ENCODE data around the gene GPATCH2L. TPM values are rescaled to one million over a fixed set of nuclear protein-coding genes. Genes with fewer than 3 reads are reported as not detected.

The GPATCH2L gene
- total RNA-seq, 1 donor from 2014 or later = 78.8 TPM

GRCh38 chr14:76227450-76228050, 75.8 kb downstream of the GPATCH2L start:
- TF ChIP-seq CTCF (IDR thresholded peaks at IDR 0.05; ENCODE audit: unreplicated experiment) = no peak
- DNase-seq (ENCODE audit: low spot score) = no peak
- no peak overlapping the region for H3K27ac Mint-ChIP-seq (ENCODE audit: unreplicated experiment)
- H3K4me1 Mint-ChIP-seq (ENCODE audit: unreplicated experiment) = no peaks in the 10 kb centered on the region
- no peaks in the 10 kb centered on the region for H3K9me3 Mint-ChIP-seq (ENCODE audit: unreplicated experiment)
- no peak overlapping the region for H3K4me3 Mint-ChIP-seq (ENCODE audit: unreplicated experiment)
- H3K27me3 Mint-ChIP-seq (ENCODE audit: unreplicated experiment) = peaks cover 3% of the 10 kb centered on the region
- no peaks in the 10 kb centered on the region for H3K36me3 Mint-ChIP-seq (ENCODE audit: low read depth, unreplicated experiment)

- Mint-ChIP-seq H3K27me3 (ENCODE audit: unreplicated experiment) (peaks cover 5% of the 10 kb centered on the region), H3K4me1 (ENCODE audit: unreplicated experiment) (no peaks in the 10 kb centered on the region), H3K27ac (ENCODE audit: unreplicated experiment) (no peak overlapping the region), H3K4me3 (ENCODE audit: unreplicated experiment) (no peak overlapping the region), H3K9me3 (ENCODE audit: unreplicated experiment) (no peaks in the 10 kb centered on the region), H3K36me3 (ENCODE audit: low read depth, unreplicated experiment) (no peaks in the 10 kb centered on the region)
- no peak for DNase-seq (ENCODE audit: low spot score)
- TF ChIP-seq CTCF (IDR thresholded peaks at IDR 0.05; ENCODE audit: unreplicated experiment) = no peak
These were observed 76.4 kb downstream of the GPATCH2L start for GRCh38 chr14:76228138-76228537.

- Mint-ChIP-seq H3K9me3 (ENCODE audit: unreplicated experiment) (no peaks in the 10 kb centered on the region), H3K27ac (ENCODE audit: unreplicated experiment) (no peak overlapping the region), H3K4me1 (ENCODE audit: unreplicated experiment) (peaks cover 5% of the 10 kb centered on the region), H3K36me3 (ENCODE audit: low read depth, unreplicated experiment) (peaks cover 7% of the 10 kb centered on the region), H3K4me3 (ENCODE audit: unreplicated experiment) (no peak overlapping the region), H3K27me3 (ENCODE audit: unreplicated experiment) (peaks cover 7% of the 10 kb centered on the region)
- DNase-seq (ENCODE audit: low spot score) = no peak
- no peak for TF ChIP-seq CTCF (IDR thresholded peaks at IDR 0.05; ENCODE audit: unreplicated experiment)
These were observed 81.1 kb downstream of the GPATCH2L start for GRCh38 chr14:76232800-76233199.

- no peak for DNase-seq (ENCODE audit: low spot score)
- peaks cover 7% of the 10 kb centered on the region for H3K36me3 Mint-ChIP-seq (ENCODE audit: low read depth, unreplicated experiment)
- peaks cover 7% of the 10 kb centered on the region for H3K27me3 Mint-ChIP-seq (ENCODE audit: unreplicated experiment)
- peaks cover 5% of the 10 kb centered on the region for H3K4me1 Mint-ChIP-seq (ENCODE audit: unreplicated experiment)
- no peak overlapping the region for H3K4me3 Mint-ChIP-seq (ENCODE audit: unreplicated experiment)
- no peak overlapping the region for H3K27ac Mint-ChIP-seq (ENCODE audit: unreplicated experiment)
- no peaks in the 10 kb centered on the region for H3K9me3 Mint-ChIP-seq (ENCODE audit: unreplicated experiment)
- TF ChIP-seq CTCF (IDR thresholded peaks at IDR 0.05; ENCODE audit: unreplicated experiment) = no peak
These were observed 83.9 kb downstream of the GPATCH2L start for GRCh38 chr14:76235628-76236027.

GRCh38 chr14:76236172-76237130, 84.7 kb downstream of the GPATCH2L start:
- Mint-ChIP-seq H3K4me3 (ENCODE audit: unreplicated experiment) (no peak overlapping the region), H3K27ac (ENCODE audit: unreplicated experiment) (no peak overlapping the region), H3K36me3 (ENCODE audit: low read depth, unreplicated experiment) (peaks cover 7% of the 10 kb centered on the region), H3K9me3 (ENCODE audit: unreplicated experiment) (no peaks in the 10 kb centered on the region), H3K4me1 (ENCODE audit: unreplicated experiment) (peaks cover 5% of the 10 kb centered on the region), H3K27me3 (ENCODE audit: unreplicated experiment) (peaks cover 4% of the 10 kb centered on the region)
- TF ChIP-seq CTCF (IDR thresholded peaks at IDR 0.05; ENCODE audit: unreplicated experiment) = no peak
- no peak for DNase-seq (ENCODE audit: low spot score)
